T-helper 2 cell treated with Interferon-gamma antibody and Interleukin-4, amounts not matched to agents 100 ng/mL and 5 ng/mL, for 36 hours (primary cell): ENCODE results near the gene HSBP1L1. TPM values are rescaled to one million over a fixed set of nuclear protein-coding genes. Genes with fewer than 3 reads are reported as not detected.

ENCODE experiments used
- intact Hi-C: fragments of 100-400 bp; cut with micrococcal nuclease; formaldehyde crosslinking; loops from one replicate; pipeline ENCODE4 v1.15.1; 2023
- total RNA-seq: library from RNA; stranded (reverse); gene quantifications from 2 replicates; pipeline ENCODE4 v1.2.3, GENCODE V29; 2022

HSBP1L1 gene
- total RNA-seq = 7.0 and 8.0 TPM in 2 replicates

DNA sequence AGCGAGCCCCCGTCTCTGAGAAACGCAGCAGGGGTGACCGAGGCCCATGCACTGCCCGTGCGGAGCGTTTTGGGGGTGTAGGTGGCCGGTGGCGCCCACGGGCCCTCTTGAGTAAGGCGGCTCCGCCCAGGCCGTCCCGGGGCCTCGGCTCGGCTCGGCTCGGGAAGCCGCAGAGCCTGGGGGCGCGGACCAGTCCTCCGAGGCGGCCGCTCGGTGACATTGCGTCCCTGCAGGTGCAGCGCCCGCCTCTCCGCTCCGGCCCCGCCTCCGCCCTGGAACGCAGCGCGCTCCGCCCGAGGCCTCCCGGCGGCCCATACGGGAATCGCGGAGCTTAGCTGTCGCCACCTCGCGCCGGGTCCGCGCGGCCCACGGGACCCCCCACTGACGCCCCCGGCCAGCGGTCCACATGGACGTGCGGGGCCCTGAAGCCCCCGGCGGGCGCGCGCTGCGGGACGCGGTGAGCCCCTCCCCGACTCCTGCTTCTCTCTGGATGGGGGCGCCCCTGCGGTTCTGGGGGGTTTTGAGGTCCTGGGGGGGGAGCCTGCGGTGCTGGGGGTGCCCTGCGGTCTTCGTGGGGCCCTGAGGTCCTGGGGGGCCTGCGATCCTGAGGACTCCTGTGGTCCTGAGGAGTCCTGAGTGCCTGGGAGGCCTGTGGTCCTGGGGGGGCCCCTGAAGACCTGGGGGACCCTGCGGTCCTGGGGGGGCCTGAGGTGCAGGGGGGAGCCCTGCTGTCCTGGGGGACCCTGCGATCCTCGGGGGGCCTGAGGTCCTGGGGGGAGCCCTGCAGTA lies at the start of gene HSBP1L1:
TSS of gene HSBP1L1 (plus strand) at position 314 of the 789 bp plus-strand sequence. CDS start at position 407, 93 bp downstream.
- intact Hi-C loops = loop anchor here (1.0 kb wide), 2 partner anchors 13 to 24 kb away; partner anchors contain the start of genes SLC66A2 and TXNL4A

DNA sequence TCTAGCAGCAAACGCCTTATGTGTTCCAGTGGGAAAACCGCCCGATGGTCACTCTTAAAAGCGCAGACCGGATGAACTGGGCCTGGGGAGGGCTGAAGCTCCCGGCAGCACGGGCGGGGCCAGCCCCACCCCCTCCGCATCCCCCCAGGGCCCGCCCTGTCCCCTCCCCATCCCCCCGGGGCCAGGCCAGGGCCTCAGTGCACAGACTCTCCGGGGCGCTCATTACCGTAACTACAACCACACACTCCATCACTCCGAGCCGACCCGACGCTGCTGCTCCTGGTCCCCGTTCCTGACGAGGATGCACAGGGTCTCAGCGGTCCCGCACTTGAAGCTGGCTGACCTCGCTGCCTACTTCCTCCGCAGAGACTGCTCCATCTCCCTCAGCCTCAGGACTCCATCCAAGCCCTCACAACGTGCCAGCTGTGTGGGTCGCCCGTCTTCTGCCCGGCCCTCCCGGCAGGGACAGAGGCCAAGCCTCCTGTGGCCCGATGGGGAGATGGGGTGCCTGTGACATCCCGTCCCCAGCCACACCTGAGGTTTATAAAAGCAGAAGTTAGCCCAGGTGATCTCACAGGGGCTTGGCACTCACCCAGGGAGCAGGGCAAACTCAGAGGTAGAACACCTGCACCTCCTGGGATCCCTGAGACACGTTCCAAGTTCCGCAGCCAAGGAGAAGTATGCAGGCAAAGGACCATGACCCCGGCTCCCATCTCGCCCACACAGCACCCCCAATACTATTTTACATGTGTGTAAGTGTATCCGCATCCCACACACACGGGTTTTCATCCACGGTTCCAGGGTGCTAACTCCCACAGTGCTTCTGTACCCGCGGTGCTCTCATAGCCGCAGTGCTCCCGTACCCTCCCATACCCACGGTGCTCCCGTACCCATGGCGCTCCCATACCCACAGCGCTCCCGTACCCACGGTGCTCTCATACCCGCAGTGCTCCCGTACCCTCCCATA lies 49.0 kb upstream of the HSBP1L1 start:
- intact Hi-C loops = no loop called here

DNA sequence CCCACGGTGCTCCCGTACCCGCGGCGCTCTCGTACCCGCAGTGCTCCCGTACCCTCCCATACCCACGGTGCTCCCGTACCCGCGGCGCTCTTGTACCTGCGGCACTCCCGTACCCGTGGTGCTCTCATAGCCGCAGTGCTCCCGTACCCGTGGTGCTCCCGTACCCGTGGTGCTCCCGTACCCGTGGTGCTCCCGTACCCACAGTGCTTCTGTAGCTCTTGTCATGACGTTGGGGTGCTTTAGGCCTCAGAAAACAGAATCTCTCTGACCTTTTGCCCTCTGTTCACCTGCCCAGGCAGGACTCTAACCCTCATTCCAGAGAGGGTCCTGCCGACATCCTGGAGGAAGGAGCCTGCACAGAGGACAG lies 48.3 kb upstream of the HSBP1L1 start:
- intact Hi-C loops = no loop called here

DNA sequence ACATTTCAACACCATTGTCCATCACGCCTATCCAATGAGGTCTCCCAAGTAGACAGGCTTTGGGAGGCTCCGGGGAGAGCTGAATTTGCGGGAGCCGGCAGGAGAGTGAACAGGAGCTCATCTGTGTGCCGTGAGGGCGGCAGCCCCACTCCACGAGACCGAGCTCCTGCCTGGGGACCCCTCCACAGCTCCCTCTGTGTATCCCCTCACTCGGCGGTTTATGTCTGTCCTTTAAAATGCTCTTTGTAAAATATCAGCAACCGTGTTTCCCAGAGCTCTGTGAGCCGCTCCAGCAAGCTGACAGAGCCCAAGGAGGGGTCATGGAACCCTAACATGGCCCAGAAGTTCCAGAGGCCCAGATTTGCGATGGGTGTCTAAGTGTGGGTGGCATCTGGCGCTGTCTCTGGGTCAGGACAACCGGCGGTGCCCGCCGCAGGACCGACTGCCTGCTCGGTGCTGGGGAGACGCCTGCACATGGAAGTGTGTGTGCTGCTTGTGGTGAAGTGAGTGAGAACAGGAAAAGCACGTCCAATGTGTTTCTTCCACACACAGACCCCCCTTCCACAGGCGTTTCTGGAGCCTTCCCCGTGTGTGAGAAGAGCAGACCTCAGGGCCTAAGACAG lies 47.8 kb upstream of the HSBP1L1 start:
- intact Hi-C loops = no loop called here

DNA sequence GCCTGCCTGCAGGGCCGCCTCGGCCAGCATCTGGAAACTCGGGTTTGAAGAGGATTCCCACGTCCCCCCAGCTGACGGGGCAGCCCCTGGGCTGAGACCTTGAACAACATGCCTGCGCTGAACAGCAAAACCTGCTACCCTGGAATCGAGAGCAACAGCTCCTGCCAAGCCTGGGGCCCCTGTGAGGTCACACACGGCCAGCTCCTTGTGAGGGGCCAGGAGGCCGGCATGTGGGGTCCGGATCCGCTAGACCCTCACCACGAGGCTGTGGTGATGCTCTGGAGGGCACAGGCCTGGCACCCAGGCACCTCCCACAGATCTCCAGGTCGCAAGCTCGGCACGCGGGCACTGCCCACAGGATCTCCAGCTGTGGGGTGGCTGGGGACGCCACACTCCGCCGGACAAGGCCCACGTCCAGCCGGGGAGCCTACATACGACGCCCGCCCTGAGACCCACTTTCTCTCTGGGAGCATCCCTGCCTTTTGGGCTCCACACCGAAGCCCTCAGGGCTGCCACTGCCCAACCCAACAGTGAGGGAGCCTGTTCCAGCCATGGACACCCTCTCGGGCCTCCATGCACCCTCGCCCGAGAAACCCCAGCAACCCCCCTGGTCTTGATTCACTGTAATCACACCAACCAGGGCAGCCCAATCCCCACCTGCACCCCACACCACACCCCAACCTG lies 47.1 kb upstream of the HSBP1L1 start:
- intact Hi-C loops = no loop called here

DNA sequence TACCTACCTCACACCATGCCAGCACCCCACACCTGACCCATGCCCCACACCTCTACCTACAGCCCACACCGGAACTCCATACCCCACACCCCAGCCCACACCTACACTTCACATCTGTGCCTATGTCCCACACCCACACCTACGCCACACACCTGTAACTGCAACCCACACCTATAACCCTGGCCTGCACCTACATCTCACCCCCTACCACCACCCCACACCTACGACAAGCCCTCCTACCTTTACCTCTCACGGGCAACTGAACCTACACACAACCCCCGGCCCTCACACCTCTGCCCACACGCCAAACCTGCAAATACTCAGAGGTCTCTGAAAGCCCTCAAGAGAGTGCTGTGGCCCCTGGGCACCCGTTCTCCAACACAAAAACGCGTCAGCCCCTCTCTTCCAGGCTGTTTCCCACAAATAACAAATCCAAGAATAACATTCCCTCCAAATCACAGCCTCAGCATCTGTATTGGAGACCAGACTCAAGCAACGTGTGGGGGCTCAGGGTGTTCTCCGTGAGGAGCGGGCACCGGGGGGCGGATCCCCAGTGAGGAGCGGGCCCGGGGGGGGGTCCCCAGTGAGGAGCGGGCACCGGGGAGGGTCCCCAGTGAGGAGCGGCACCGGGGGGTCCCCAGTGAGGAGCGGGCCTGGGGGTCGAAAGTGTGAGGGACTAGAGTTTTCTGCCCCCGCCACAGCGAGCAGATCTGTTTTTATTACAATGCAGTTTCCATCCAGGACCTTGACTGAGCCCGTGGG lies 46.4 kb upstream of the HSBP1L1 start:
- intact Hi-C loops = no loop called here

DNA sequence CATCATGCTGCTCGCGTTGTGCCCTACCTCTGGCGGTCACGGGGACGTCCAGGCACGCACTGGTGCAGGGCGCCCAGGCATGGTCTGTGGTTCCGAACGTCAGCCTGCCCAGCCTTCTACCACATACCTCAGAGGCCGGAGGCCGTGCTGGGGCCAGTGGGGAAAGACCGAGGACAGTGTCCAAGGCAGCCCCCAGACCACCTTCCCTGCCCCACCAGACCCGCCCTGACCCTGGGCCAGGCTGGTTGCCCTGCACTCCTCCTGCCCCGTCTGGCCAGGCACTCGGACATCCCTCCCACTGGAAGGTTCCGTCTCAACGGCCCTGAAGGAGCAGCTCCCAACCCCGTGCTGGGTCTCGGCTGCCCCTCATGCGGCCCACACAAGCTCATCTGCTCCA lies 45.8 kb upstream of the HSBP1L1 start:
- intact Hi-C loops = no loop called here

DNA sequence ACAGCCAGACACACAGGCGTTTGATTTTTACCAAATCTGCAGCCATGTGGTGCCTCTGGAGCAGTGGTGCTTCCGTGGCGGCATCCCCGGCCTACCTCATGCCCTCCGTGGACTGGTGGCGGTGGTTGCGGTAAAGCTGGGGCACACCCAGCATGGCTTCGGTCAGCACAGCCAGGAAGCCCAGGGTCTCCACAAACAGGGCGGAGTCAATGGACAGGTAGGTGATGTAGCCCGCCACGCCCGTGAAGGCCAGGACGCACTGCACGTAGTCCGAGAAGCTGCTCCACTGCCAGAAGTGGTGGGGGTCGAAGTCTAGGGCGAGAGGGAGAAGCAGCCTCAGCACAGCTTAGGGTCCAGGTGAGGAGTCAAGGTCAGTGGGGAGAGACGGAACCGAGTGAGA lies 45.4 kb upstream of the HSBP1L1 start:
- intact Hi-C loops = no loop called here

DNA sequence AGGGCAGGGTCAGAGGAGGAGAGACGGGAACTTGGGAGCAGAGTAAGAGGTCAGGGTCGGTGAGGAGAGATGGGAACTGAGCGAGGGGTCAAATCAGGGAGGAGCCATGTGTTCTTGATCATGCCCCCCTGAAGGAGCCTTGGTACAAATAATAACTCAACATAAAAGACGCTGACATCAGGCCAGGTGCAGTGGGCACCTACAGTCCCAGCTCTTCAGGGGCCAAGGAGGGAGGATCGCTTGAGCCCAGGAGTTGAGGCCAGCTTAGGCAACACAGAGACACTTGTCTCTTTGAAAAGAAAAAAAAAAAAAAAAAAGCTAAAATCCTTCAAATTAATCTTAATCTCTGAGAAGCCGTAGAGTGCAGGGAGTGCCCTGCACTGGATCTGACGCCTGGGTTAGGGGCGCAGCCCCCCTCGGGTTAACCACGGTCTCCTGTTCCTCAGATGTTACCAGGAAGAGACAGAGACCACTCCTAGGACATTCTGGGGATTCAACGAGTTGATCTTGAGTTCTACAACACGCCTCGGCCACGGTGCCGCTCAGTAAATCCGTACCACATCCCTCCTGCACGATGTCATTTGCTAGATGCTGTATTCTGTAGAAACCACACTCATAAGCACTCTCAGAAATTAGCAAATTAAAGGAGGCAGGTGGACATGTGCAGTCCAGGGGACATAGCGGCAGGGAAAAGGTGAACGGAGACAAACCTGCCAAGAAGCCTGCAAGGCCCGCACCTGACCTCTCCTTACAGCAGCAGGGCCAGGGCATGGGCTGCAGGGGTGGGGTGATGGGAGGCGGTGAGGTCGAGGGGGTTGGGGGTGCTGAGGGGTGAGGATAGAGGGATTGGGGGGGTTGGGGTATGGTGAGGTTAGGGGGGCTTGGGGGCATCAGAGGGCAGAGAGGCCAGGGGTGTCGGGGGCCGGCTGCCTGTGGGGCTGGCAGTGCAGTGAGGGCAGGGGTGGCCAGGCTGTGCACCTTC lies 42.2 kb upstream of the HSBP1L1 start:
- intact Hi-C loops = no loop called here

DNA sequence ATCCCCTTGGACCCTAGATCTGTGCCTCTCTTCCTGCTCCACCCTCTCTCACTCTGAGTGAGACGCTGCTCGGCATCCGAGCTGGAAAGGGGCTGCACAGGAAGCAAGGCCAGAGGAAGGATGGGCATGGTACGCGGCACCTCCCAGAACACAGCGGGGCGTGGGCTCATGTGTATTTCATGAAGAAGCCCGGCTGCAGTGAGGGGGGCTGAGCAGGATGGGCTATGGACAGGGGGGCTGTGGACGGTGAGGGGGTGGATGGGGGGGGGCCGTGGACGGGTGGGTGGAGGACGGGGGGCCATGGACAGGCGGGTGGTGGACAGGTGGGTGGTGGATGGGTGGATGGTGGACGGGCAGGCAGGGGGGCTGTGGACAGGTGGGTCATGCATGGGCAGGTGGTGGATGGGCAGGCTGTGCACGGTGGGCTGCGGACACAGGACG lies 41.5 kb upstream of the HSBP1L1 start:
- intact Hi-C loops = no loop called here

DNA sequence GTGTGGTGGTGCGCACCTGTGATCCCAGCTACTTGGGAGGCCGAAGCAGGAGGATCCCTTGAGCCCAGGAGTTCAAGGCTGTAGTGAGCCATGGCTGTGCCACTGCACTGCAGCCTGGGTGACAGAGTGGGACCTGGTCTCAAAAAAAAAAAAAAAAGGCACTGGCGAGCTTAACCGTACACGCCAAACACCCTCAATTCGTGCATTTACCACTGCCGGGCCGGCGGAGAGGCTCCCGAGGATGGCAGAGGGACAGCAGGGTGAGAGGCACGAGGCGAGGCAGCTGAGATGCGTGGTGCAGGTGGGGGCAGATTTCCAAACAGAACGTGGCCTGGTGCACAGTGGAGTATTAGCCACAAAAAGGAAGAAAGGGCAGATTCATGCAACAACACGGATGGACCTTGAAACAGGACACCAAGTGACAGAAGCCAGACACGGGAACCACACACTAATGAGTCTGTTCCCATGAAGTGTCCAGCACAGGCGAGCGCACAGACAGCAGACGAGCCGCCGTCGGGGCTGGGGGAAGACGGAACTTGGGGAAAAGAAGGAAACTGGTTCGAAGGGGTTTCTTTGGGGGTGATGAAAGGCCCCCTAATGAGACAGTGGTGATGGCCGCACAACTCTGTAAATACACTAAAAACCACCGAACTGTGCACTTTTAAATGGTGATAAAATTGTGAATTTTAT lies 40.4 kb upstream of the HSBP1L1 start:
- intact Hi-C loops = no loop called here

DNA sequence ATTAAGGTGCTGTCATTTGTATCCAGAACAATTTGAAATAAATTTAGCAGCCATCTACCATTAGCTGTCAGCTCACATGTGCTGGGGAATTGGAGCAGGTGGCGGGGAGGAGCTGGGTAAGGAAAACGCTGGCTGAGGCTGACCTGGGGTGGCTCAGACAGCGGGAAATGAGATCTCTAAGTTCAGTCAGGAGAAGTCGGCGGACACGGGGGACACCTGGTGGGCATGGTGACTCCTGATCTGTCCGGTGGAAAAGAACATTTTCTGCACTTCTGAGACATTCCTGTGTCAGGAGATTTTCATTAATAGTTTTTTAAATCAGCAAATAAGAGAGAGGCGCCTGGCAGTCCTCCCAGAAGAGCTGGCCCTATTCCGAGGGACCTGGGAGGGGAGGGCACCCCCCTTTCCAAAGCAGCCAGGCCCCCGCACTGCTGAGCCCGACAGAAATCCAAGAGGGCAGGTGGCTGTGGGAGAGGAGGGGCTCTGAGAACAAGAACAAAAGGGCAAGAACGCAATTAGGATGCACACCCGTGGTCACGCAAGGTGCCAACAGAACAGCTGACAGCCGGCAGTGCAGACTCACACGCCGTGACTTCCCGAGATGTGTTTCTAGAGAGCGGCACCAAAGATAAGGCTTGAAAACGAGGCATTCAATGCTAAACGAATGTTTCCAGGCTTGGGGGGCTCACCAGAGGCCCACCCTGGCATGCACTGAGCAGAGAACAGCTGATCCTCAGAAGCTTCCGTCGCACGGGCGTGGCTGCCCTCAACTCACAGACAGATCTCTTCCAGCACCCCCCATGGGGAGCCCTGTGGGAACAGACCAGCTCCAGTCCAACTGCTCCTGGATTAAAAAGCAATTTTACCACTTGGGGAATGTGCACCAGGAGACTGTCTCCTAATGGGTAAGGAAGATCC lies 39.4 kb upstream of the HSBP1L1 start:
- intact Hi-C loops = no loop called here

DNA sequence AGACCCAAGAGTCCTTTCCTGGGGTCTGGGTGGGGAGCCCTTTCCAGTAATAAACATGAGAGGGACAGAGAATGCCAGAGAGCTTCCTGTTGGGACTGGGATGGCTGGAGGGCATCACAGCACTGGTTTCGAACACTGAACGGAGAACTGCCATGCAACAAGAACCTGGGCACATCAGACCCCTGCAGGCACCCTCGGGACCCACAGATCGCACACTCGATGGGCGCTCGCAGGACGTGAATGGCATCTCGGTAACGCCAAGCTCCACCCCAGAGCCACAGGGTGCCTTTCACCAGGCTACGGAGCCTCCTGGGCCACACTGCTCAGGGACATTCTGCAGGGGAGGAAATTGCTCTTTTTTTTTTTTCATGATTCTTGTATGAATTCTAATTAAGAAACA lies 38.1 kb upstream of the HSBP1L1 start:
- intact Hi-C loops = no loop called here

DNA sequence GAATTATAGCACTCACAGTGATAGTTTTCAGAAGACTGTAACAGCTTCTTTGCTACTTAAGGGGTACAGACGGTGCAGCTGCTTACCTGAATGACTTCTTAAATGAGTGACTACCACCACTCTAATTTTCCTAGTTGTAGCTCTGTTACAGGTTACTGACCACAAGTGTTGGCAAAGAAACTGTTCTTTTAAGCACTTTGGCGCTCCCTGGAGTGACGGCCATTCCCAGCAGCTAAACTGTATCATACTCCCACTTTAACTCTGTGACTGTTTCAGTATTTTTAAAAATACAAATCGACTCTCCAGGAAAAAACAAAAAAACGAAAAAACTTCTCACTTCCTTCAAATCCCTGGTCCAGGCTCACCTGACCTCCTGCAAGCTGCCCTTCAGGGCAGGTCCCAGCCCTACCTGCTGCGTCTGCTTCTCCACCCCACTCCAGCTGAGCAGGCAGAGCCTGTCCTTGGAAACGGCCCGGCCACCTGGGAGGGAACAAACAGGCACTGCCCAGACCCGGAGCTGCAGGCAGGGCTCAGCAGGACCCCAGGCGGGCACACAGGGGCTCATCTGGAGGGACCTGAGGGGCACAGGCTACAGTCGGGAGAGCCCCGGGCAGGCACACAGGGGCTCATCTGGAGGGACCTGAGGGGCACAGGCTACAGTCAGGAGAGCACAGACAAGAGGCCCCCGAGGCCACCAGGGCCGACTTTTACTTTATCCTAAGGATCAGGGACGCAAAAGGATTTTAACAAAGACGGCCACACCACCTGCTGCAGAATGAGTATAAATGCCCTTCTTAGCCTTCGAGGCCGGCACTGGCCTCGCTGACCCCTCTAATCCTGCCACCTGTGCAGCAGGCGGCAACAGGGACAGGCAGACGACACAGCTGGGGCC lies 37.5 kb upstream of the HSBP1L1 start:
- intact Hi-C loops = no loop called here

DNA sequence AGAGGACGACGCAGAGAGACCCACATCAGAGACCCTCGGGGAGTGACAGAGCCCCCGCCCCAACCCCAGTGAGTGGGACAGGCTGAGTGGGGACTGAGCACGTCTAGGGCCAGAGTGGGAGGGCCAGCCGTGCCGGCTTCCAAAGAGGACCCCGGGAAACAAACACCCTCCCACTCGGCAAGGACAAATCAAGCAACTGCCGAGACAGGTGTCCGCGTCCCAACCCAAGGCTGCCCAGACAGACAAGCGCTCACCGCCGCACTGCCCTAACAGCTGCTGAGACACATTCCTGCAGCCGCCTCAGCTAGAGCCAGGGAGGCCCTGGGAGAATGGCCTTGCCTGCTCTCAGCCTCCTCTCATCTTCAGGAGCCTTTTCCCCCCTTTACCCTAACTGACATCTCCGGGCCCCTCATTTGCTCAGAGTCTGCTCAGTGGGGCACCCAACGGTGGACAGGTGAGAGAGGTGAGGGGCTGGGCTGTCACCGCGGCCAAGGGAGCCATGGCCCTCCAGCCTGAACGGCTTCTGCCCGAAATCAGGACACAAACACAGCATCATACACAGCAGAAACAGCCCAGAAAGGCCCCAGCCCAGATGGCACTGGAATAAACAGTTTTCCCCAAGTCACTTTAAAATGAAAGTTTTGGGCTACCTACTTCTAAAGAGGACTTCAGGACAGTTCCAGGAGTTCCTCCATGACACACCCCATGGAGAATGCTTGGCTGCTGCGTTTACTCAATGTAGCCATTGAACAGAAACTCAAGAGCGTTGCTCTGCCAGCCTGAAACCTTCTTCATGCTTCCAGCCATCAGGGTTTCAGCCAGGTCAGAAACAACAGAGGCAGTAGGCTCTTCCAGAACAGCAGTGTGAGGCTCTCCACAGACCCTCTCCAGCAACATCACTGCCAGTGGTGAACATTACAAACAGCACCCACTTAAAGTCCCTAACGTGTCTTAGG lies 36.6 kb upstream of the HSBP1L1 start:
- intact Hi-C loops = no loop called here
